Tibial artery (tissue), 4 donors: ENCODE data around the gene RNF182.
"Not testable (repeated sequence)": the region's sequence is repeated elsewhere in the genome, so short reads cannot be mapped to it uniquely, and the experiment has no call there.

ENCODE experiments used
- DNase-seq, 2 donors: peaks; one replicate each; pipeline ENCODE4 v3.0.0-alpha.2; 2019
- H3K27ac ChIP-seq, 2 donors: fragments of 200-600 bp; sonication (generic) in 1 of 2; 1 replicate in 1 of 2; 2 replicates in 1 of 2; pipeline ENCODE4 v1.5.1; 2018 to 2019; ENCODE audit warnings: mild to moderate bottlenecking in 1 of 2
- H3K27me3 ChIP-seq, 2 donors: fragments of 200-600 bp; sonication (generic) in 1 of 2; one replicate each; pipeline versions ENCODE4 v1.5.1 to v1.6.0; 2016 to 2019
- H3K36me3 ChIP-seq, 3 donors: fragments of 200-600 bp; sonication (generic) in 2 of 3; one replicate each; pipeline ENCODE4 v1.5.1; 2016 to 2019; ENCODE audit warnings: mild to moderate bottlenecking in 2 of 3
- H3K4me1 ChIP-seq, 4 donors: fragments of 200-600 bp; sonication (generic) in 2 of 4; 1 replicate in 3 of 4; 2 replicates in 1 of 4; pipeline ENCODE4 v1.5.1; 2016 to 2019
- H3K4me3 ChIP-seq, 2 donors: fragments of 200-600 bp; sonication (generic) in 1 of 2; 1 replicate in 1 of 2; 2 replicates in 1 of 2; pipeline ENCODE4 v1.5.1; 2018 to 2019; ENCODE audit warnings: mild to moderate bottlenecking in 2 of 2
- H3K9me3 ChIP-seq, 3 donors: fragments of 200-600 bp; sonication (generic) in 1 of 3; one replicate each; pipeline ENCODE4 v1.5.1; 2016 to 2019
- intact Hi-C: fragments of 100-400 bp; cut with DNase I; formaldehyde crosslinking; loops from one replicate; pipeline ENCODE4 v1.15.0; 2023; ENCODE audit warnings: low total_unique reads
- TF ChIP-seq, protein P1 (sequence below), 2 experiments: fragments of 200-600 bp in 1 of 2; fragments of 450-650 bp in 1 of 2; IDR thresholded peaks; one replicate each; pipeline ENCODE4 v1.5.1; 2017 to 2019; ENCODE audit warnings: antibody characterized with exemption in 2 of 2, mild to moderate bottlenecking in 1 of 2, moderate library complexity in 1 of 2

Gene RNF182, protein sequence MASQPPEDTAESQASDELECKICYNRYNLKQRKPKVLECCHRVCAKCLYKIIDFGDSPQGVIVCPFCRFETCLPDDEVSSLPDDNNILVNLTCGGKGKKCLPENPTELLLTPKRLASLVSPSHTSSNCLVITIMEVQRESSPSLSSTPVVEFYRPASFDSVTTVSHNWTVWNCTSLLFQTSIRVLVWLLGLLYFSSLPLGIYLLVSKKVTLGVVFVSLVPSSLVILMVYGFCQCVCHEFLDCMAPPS

DNA sequence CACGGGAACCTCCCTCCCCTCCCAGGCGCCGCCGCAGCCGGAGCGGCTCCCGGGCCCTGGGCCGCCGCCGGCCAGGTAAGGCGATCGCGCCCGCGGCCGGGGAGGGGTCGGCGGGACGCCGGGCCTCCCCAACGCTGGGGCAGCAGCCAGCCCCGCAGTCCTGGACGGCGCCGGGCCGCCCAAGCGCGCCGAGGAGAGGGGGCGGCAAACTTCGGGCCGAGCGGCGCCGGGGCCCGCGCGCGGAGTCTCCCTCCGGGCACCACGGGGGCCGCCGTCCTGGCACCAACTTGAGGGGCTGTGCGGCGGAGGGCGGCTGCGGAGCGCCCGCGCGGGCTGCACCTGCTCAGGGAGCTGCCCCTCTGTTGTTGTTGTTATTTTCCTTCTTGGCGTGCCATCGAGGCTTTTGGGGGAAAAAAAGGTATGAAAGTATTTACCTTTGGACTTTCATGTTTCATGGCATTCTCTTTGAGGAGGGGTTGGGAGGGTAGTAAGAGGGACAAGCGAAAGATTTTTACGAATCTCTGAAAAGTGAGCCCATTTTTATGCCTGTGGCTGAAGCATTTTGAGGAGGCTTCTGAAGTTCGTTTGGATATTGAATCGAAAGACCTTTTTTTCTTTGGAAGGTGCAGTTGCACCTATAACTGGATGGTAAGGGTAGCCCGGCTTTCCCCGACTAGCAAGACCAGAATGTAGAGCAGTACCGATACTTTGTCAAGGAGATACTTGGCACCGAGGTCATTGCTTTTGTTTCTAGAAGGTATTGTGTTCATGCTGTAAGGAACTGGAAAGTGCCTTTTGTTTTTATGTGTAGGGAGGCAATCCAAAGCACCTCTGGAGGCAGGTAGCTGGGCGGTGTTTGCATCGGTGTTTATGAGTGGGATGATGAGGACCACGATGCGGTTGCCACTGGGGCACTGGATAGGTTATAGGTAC, at the start of gene RNF182:
TSS of gene RNF182 (plus strand) at position 4 of the 933 bp plus-strand sequence. CDS start 52,168 bp downstream, outside the sequence.
- intact Hi-C loops, result no loop called here
- H3K27me3 ChIP-seq, result peaks cover 0 to 47% of the 10 kb centered on the region in 2 donors
- no peaks in the 10 kb centered on the region for H3K9me3 ChIP-seq
- H3K4me3 ChIP-seq, result peak within 1 kb of the TSS; percentile 50 to 62
- H3K36me3 ChIP-seq, result no peaks in the 10 kb centered on the region
- peak within 1 kb of the TSS in 1 of 2 donors; percentile 45 for H3K27ac ChIP-seq
- peaks cover 0 to 21% (median 13%) of the 10 kb centered on the region in 4 donors for H3K4me1 ChIP-seq
- DNase-seq, result no peak
- TF ChIP-seq, protein P1, sequence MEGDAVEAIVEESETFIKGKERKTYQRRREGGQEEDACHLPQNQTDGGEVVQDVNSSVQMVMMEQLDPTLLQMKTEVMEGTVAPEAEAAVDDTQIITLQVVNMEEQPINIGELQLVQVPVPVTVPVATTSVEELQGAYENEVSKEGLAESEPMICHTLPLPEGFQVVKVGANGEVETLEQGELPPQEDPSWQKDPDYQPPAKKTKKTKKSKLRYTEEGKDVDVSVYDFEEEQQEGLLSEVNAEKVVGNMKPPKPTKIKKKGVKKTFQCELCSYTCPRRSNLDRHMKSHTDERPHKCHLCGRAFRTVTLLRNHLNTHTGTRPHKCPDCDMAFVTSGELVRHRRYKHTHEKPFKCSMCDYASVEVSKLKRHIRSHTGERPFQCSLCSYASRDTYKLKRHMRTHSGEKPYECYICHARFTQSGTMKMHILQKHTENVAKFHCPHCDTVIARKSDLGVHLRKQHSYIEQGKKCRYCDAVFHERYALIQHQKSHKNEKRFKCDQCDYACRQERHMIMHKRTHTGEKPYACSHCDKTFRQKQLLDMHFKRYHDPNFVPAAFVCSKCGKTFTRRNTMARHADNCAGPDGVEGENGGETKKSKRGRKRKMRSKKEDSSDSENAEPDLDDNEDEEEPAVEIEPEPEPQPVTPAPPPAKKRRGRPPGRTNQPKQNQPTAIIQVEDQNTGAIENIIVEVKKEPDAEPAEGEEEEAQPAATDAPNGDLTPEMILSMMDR (IDR thresholded peaks at IDR 0.05), result no peak

DNA sequence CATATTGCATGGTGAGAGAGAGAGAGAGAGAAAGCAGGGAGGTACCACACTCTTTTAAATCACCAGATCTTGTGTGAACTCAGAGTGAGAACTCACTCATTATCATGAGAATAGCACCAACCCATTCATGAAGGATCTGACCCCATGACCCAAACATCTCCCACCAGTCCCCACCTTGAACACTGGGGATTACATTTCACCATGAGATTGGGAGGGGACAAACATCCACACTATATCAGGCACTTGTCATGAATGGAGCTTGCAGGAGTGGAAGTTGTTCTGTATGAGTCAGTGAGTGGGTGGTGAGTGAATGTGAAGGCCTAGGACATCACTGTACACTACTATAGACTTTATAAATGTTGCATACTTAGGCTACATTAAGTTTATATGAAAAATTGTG, 47.7 kb upstream of the RNF182 start:
- TF ChIP-seq, protein P1 (IDR thresholded peaks at IDR 0.05), result no peak
- no peak overlapping the region for H3K27ac ChIP-seq
- no peaks in the 10 kb centered on the region for H3K9me3 ChIP-seq
- H3K27me3 ChIP-seq, result peaks cover 0 to 18% of the 10 kb centered on the region in 2 donors
- intact Hi-C loops, result no loop called here
- peaks cover 0 to 13% (median 10%) of the 10 kb centered on the region in 4 donors for H3K4me1 ChIP-seq
- H3K36me3 ChIP-seq, result no peaks in the 10 kb centered on the region
- no peak overlapping the region for H3K4me3 ChIP-seq
- DNase-seq, result no peak

DNA sequence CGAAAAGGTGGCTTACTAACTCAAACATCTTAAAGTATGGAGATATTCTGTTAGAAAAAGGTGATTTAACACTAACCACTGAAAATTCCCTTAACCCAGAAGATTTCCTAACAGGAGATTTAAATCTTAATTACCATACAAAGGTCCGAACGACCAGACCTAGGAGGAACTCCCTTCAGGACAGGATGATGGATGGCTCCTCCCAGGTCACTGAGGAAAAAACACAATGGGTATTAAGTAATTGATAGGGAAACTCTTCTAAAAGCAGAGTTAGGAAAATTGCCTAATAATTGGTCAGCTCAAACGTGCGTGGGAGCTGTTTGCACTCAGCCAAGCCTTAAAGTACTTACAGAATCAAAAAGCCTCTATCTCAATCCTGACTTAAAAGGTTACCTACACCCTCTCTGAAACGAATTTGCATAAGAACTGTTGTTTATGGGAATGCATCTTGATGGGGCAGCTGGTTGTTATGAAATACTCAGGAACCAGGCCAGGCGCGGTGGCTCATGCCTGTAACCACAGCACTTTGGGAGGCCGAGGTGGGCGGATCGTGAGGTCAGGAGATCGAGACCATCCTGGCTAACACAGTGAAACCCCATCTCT, 44.6 kb upstream of the RNF182 start:
- H3K27me3 ChIP-seq, H3K36me3 ChIP-seq, intact Hi-C loops, H3K9me3 ChIP-seq, H3K4me1 ChIP-seq, H3K27ac ChIP-seq, H3K4me3 ChIP-seq, DNase-seq: not testable (repeated sequence)

DNA sequence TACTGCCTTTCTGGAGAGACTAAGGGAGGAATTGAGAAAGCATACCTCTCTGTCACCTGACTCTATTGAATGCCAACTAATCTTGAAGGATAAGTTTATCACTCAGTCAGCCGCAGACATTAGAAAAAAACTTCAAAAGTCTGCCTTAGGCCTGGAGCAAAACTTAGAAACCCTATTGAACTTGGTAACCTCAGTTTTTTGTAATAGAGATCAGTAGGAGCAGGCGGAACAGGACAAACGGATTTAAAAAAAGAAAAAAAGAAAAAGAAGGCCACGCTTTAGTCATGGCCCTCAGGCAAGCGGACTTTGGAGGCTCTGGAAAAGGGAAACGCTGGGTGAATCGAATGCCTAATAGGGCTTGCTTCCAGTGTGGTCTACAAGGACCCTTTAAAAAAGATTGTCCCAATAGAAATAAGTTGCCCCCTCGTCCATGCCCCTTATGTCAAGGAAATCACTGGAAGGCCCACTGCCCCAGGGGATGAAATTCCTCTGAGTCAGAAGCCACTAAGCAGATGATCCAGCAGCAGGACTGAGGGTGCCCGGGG, 43.1 kb upstream of the RNF182 start:
- intact Hi-C loops, result no loop called here
- no peak overlapping the region for H3K27ac ChIP-seq
- TF ChIP-seq, protein P1 (IDR thresholded peaks at IDR 0.05), result no peak
- DNase-seq, result no peak
- no peaks in the 10 kb centered on the region for H3K9me3 ChIP-seq
- H3K4me3 ChIP-seq, result no peak overlapping the region
- H3K4me1 ChIP-seq, result no peaks in the 10 kb centered on the region
- H3K36me3 ChIP-seq, result no peaks in the 10 kb centered on the region
- peaks cover 0 to 8% of the 10 kb centered on the region in 2 donors for H3K27me3 ChIP-seq

DNA sequence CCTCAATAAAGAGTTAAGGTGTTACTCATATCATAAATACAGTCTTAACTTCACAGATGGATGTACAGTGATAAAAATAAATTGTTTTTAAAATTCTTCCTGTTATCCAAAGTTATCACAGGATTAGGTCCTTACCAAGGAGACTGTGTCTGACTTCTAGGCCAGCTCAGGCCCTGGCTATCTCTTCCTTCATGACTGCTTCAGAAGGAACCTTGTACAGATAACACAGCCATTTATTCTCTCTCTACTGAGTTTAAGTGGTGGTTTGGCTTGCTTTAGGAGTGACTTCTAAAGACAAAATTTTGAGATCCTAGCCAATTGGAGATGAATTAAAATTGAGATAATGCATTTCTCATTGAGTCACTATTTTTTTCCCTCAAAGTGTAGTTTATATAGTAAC, 40.8 kb upstream of the RNF182 start:
- H3K27ac ChIP-seq, result no peak overlapping the region
- H3K9me3 ChIP-seq, result no peaks in the 10 kb centered on the region
- no peak overlapping the region for H3K4me3 ChIP-seq
- H3K4me1 ChIP-seq, result no peaks in the 10 kb centered on the region
- no peak for DNase-seq
- peaks cover 0 to 8% of the 10 kb centered on the region in 2 donors for H3K27me3 ChIP-seq
- H3K36me3 ChIP-seq, result no peaks in the 10 kb centered on the region
- intact Hi-C loops, result no loop called here
- TF ChIP-seq, protein P1 (IDR thresholded peaks at IDR 0.05), result no peak
